ENCODE measurements around the gene CNPY1. TPM values are rescaled to one million over a fixed set of nuclear protein-coding genes. Genes with fewer than 3 reads are reported as not detected.

Gene CNPY1
- total and polyA plus RNA-seq, 9 of the 15 experiments (the other 6 are each of a cell fraction or from before 2014, with no cell fraction given), result not detected

- Histone ChIP-seq H3K9ac (ENCODE audit: insufficient read depth in 1 of 2, low read depth in 2 of 2, low read length in 2 of 2) (no peak overlapping the region), H3K9me3 (replicated peaks; ENCODE audit: control insufficient read depth, insufficient read depth, low read depth, low read length) (no peaks in the 10 kb centered on the region), H3K4me1 (replicated peaks in 1 of 2; ENCODE audit: control insufficient read depth in 2 of 2, insufficient read depth in 2 of 2, low read length in 2 of 2) (peaks cover 0 to 3% of the 10 kb centered on the region in 2 experiments; a peak in 1 of 5 replicates), H3K27ac (ENCODE audit: extremely low read depth, low read depth, low read length) (no peak overlapping the region), H3K4me3 (no peak overlapping the region), H3K27me3 (ENCODE audit: control insufficient read depth in 2 of 2, insufficient read depth in 2 of 2, low read length in 2 of 2) (peaks cover 39 to 95% of the 10 kb centered on the region in 2 experiments), H4K20me1 (replicated peaks; ENCODE audit: control insufficient read depth, insufficient read depth, low read length) (peaks cover 6% of the 10 kb centered on the region; the same call in 1 of the 2 replicates), H2AFZ (ENCODE audit: low read depth, low read length) (no peak overlapping the region), H3K79me2 (ENCODE audit: control insufficient read depth, insufficient read depth, low read length) (no peaks in the 10 kb centered on the region), H3K36me3 (ENCODE audit: control insufficient read depth, insufficient read depth, low read length) (no peaks in the 10 kb centered on the region), H3K4me2 (ENCODE audit: insufficient read depth, low read length) (no peak overlapping the region), H3K9me1 (ENCODE audit: control insufficient read depth, insufficient read depth, low read length) (no peaks in the 10 kb centered on the region)
- POLR2A ChIA-PET, result no interaction called here
- CTCF ChIA-PET (ENCODE audit: low intra/inter-chr PET ratio), result no interaction called here
- no peak for TF ChIP-seq NFRKB (IDR thresholded peaks at IDR 0.05; ENCODE audit: low read depth)
- TF ChIP-seq ZNF830 (CRISPR knock-in tag; IDR thresholded peaks at IDR 0.05), result no peak
- TF ChIP-seq ATF4 (CRISPR knock-in tag; IDR thresholded peaks at IDR 0.05), result no peak
- TF ChIP-seq UBTF (IDR thresholded peaks at IDR 0.05; ENCODE audit: borderline replicate concordance in 1 of 2, low read depth in 2 of 2, low read length in 2 of 2), result no peak
- ATAC-seq (peak; percentile 46), DNase-seq (ENCODE audit: extremely low read depth in 1 of 4, low spot score in 3 of 4) (no peak), FAIRE-seq (no peak)
- no TSS peak for BruUV-seq (replicated peaks)
- 5% methylated on average over 17 of the region's 17 CpGs for WGBS (ENCODE audit: insufficient coverage, low coverage, missing lambda C conversion rate)
- intact Hi-C loops (cut with micrococcal nuclease) (no loop called here), in situ Hi-C loops (cut with MboI) (no loop called here)
Measured at GRCh38 chr7:155576900-155577508, 30.6 kb upstream of the CNPY1 start.

Measured in K562 (cell line).